Right renal cortex interstitium (tissue), 3 donors: ENCODE data around the gene SLC26A1. TPM values are rescaled to one million over a fixed set of nuclear protein-coding genes. Genes with fewer than 3 reads are reported as not detected.
"Not testable (repeated sequence)": the region's sequence is repeated elsewhere in the genome, so short reads cannot be mapped to it uniquely, and the experiment has no call there.

Source experiments
- DNase-seq, 3 donors: peaks; one replicate each; pipeline ENCODE4 v3.0.0-alpha.2; 2013; ENCODE audit warnings: low read depth in 3 of 3, low spot score in 2 of 3
- polyA plus RNA-seq, 3 donors: library from polyadenylated mRNA; unstranded; fragments of 120-200 nt; gene quantifications; one replicate each; pipeline ENCODE4 v1.2.1, GENCODE V29; 2013; ENCODE audit not compliant: insufficient read length in 3 of 3

Gene SLC26A1
- polyA plus RNA-seq, 3 donors = 7.2 to 8.9 (median 7.7) TPM

GRCh38 chr4:986879-987623 is 6.2 kb downstream of the SLC26A1 start, which contains the start of gene IDUA:
TSS of gene IDUA (plus strand) at chr4:987044. CDS start at chr4:987085, 41 bp downstream.
- no peak for DNase-seq

GRCh38 chr4:986428-986878 is 6.8 kb downstream of the SLC26A1 start:
- DNase-seq = no peak

GRCh38 chr4:985123-985830 is 7.9 kb downstream of the SLC26A1 start:
- DNase-seq = no peak

GRCh38 chr4:984336-985054 is 8.7 kb downstream of the SLC26A1 start:
- DNase-seq = no peak

- DNase-seq = no peak
These were observed 10.4 kb downstream of the SLC26A1 start for GRCh38 chr4:982814-983213.

GRCh38 chr4:982291-982690 is 10.9 kb downstream of the SLC26A1 start:
- DNase-seq = no peak

- no peak for DNase-seq
These were observed 14.1 kb downstream of the SLC26A1 start for GRCh38 chr4:978957-979701.

GRCh38 chr4:976016-976415 is 17.2 kb downstream of the SLC26A1 start:
- DNase-seq = not testable (repeated sequence)

GRCh38 chr4:974668-975067 is 18.5 kb downstream of the SLC26A1 start:
- DNase-seq = no peak

GRCh38 chr4:973431-974397 is 19.5 kb downstream of the SLC26A1 start, which contains the start of gene DGKQ:
TSS of gene DGKQ (minus strand) at chr4:973569. CDS start at chr4:973482, 87 bp downstream.
- DNase-seq = peak in 1 of 3 donors; percentile 55

- DNase-seq = no peak
These were observed 20.4 kb downstream of the SLC26A1 start for GRCh38 chr4:972651-973424.

GRCh38 chr4:971666-972500 is 21.3 kb downstream of the SLC26A1 start:
- DNase-seq = no peak

GRCh38 chr4:970854-971520 is 22.2 kb downstream of the SLC26A1 start:
- DNase-seq = no peak

GRCh38 chr4:970046-970745 is 23.0 kb downstream of the SLC26A1 start:
- DNase-seq = no peak

GRCh38 chr4:968621-969394 is 24.4 kb downstream of the SLC26A1 start:
- DNase-seq = no peak

GRCh38 chr4:968221-968620 is 25.0 kb downstream of the SLC26A1 start:
- no peak for DNase-seq
